MM.1S (cell line): ENCODE data around the gene GFER.

Experiments
- DNase-seq: peaks from one replicate; pipeline ENCODE4 v3.0.0-alpha.2; 2015
- H2AFZ ChIP-seq: fragments of 300-600 bp; sonication (generic); 2 replicates; pipeline ENCODE4 v1.6.0; 2016; ENCODE audit warnings: antibody characterized with exemption, low read length
- H3F3A ChIP-seq: fragments of 300-600 bp; sonication (generic); 2 replicates; pipeline ENCODE4 v1.6.1; 2016; ENCODE audit warnings: mild to moderate bottlenecking, antibody characterized with exemption, low read length, moderate library complexity, mixed read lengths; ENCODE audit not compliant: insufficient read depth
- H3K27ac ChIP-seq: fragments of 300-600 bp; sonication (generic); 2 replicates; pipeline ENCODE4 v1.5.1; 2016; ENCODE audit warnings: mild to moderate bottlenecking, low read length
- H3K27me3 ChIP-seq: fragments of 300-600 bp; sonication (generic); replicated peaks from 2 replicates; pipeline ENCODE4 v1.6.0; 2016; ENCODE audit warnings: low read length; ENCODE audit not compliant: insufficient read depth
- H3K36me3 ChIP-seq: fragments of 300-600 bp; sonication (generic); replicated peaks from 2 replicates; pipeline ENCODE4 v1.6.1; 2016; ENCODE audit warnings: mild to moderate bottlenecking, low read length, mixed read lengths; ENCODE audit not compliant: insufficient read depth
- H3K4me1 ChIP-seq: fragments of 300-600 bp; sonication (generic); 2 replicates; pipeline ENCODE4 v1.6.1; 2016; ENCODE audit warnings: low read length, mixed read lengths
- H3K4me2 ChIP-seq: fragments of 300-600 bp; sonication (generic); 2 replicates; pipeline ENCODE4 v1.6.0; 2016; ENCODE audit warnings: low read depth, low read length
- H3K4me3 ChIP-seq: fragments of 300-600 bp; sonication (generic); 2 replicates; pipeline ENCODE4 v1.5.1; 2016; ENCODE audit warnings: low read length, mixed read lengths
- H3K79me2 ChIP-seq: fragments of 300-600 bp; sonication (generic); 2 replicates; pipeline ENCODE4 v1.6.1; 2016; ENCODE audit warnings: mixed run types, low read length, mixed read lengths
- H3K9ac ChIP-seq: fragments of 300-600 bp; sonication (generic); 2 replicates; pipeline ENCODE4 v1.6.1; 2016; ENCODE audit warnings: low read length, mixed read lengths
- H3K9me2 ChIP-seq: fragments of 300-600 bp; sonication (generic); replicated peaks from 2 replicates; pipeline ENCODE4 v1.6.1; 2016; ENCODE audit warnings: mild to moderate bottlenecking, low read length, mixed read lengths; ENCODE audit not compliant: insufficient read depth
- H3K9me3 ChIP-seq: fragments of 300-600 bp; sonication (generic); replicated peaks from 2 replicates; pipeline ENCODE4 v1.6.1; 2016; ENCODE audit warnings: mild to moderate bottlenecking, low read length, mixed read lengths; ENCODE audit not compliant: insufficient read depth
- H4K20me1 ChIP-seq: fragments of 300-600 bp; sonication (generic); 2 replicates; pipeline ENCODE4 v1.6.1; 2016; ENCODE audit warnings: mild to moderate bottlenecking, low read length, moderate library complexity, mixed read lengths; ENCODE audit not compliant: insufficient read depth
- CTCF ChIP-seq: fragments of 300-600 bp; sonication (generic); IDR thresholded peaks from 2 replicates; pipeline ENCODE4 v1.5.1; 2016; ENCODE audit warnings: antibody characterized with exemption, low read length, mixed read lengths
- EZH2 ChIP-seq: fragments of 300-600 bp; sonication (generic); optimal IDR thresholded peaks from 2 replicates; pipeline ENCODE3; 2017; ENCODE audit warnings: low read depth, mild to moderate bottlenecking, antibody characterized with exemption, low read length, mixed read lengths
- EZH2phosphoT487 ChIP-seq: fragments of 300-600 bp; sonication (generic); IDR thresholded peaks from 2 replicates; pipeline ENCODE4 v1.6.1; 2018; ENCODE audit warnings: antibody characterized with exemption, low read length

Gene GFER

GRCh38 chr16:1963806-1964505 lies 20.0 kb upstream of the GFER start:
- peak overlapping the region; percentile 80 for H3K4me3 ChIP-seq
- peak overlapping the region; percentile 69; the same call in 1 of the 2 replicates for H3K27ac ChIP-seq
- H3K9me3 ChIP-seq: no peaks in the 10 kb centered on the region
- H3K79me2 ChIP-seq: peaks cover 43% of the 10 kb centered on the region
- peak overlapping the region; percentile 63 for H3K4me2 ChIP-seq
- H3K36me3 ChIP-seq: peaks cover 17% of the 10 kb centered on the region
- H3K27me3 ChIP-seq: no peaks in the 10 kb centered on the region
- TF ChIP-seq EZH2 (no peak), EZH2phosphoT487 (no peak), CTCF (no peak)
- H3K9me2 ChIP-seq: no peaks in the 10 kb centered on the region
- no peak overlapping the region for H2AFZ ChIP-seq
- peaks cover 40% of the 10 kb centered on the region for H3F3A ChIP-seq
- H4K20me1 ChIP-seq: no peaks in the 10 kb centered on the region
- DNase-seq: no peak
- H3K9ac ChIP-seq: peak overlapping the region; percentile 94; the same call in 1 of the 2 replicates
- peaks cover 14% of the 10 kb centered on the region for H3K4me1 ChIP-seq

- H3K27ac ChIP-seq: peak within 1 kb of the TSS; percentile 69; the same call in 1 of the 2 replicates
- H3K9ac ChIP-seq: peak within 1 kb of the TSS; percentile 94
- H3K27me3 ChIP-seq: no peaks in the 10 kb centered on the region
- no peaks in the 10 kb centered on the region for H3K9me2 ChIP-seq
- peaks cover 17% of the 10 kb centered on the region for H3K36me3 ChIP-seq
- peak; percentile 98 for DNase-seq
- no peaks in the 10 kb centered on the region for H4K20me1 ChIP-seq
- peaks cover 12% of the 10 kb centered on the region for H3K4me1 ChIP-seq
- TF ChIP-seq CTCF (no peak), EZH2 (no peak), EZH2phosphoT487 (no peak)
- peak within 1 kb of the TSS; percentile 93 for H3K4me2 ChIP-seq
- peaks cover 40% of the 10 kb centered on the region for H3F3A ChIP-seq
- peak within 1 kb of the TSS; percentile 80 for H3K4me3 ChIP-seq
- H3K9me3 ChIP-seq: no peaks in the 10 kb centered on the region
- peaks cover 38% of the 10 kb centered on the region for H3K79me2 ChIP-seq
- peak within 1 kb of the TSS; percentile 64 for H2AFZ ChIP-seq
Measured at GRCh38 chr16:1964506-1965395, 19.2 kb upstream of the GFER start, which contains the start of gene RPS2. TSS of gene RPS2 (minus strand) at chr16:1964826. CDS start at chr16:1964625, 201 bp downstream.

GRCh38 chr16:1965396-1966001 lies 18.5 kb upstream of the GFER start:
- H3K9me3 ChIP-seq: no peaks in the 10 kb centered on the region
- peaks cover 31% of the 10 kb centered on the region for H3K79me2 ChIP-seq
- no peaks in the 10 kb centered on the region for H3K9me2 ChIP-seq
- peaks cover 37% of the 10 kb centered on the region for H3F3A ChIP-seq
- H3K9ac ChIP-seq: peak overlapping the region; percentile 94
- H4K20me1 ChIP-seq: no peaks in the 10 kb centered on the region
- H3K27me3 ChIP-seq: no peaks in the 10 kb centered on the region
- peaks cover 12% of the 10 kb centered on the region for H3K4me1 ChIP-seq
- H3K27ac ChIP-seq: peak overlapping the region; percentile 52; the same call in 1 of the 2 replicates
- H3K36me3 ChIP-seq: peaks cover 17% of the 10 kb centered on the region
- H3K4me3 ChIP-seq: peak overlapping the region; percentile 80
- TF ChIP-seq CTCF (no peak), EZH2 (no peak), EZH2phosphoT487 (no peak)
- peak overlapping the region; percentile 64; the same call in 1 of the 2 replicates for H2AFZ ChIP-seq
- peak overlapping the region; percentile 93 for H3K4me2 ChIP-seq
- no peak for DNase-seq
